ENCODE results near the gene SOCS7.
A peak's percentile ranks its signal among the peaks of the same experiment; 100 is the strongest.

The SOCS7 gene

GRCh38 chr17:38451840-38452529, 100.3 kb downstream of the SOCS7 start:
- Histone ChIP-seq H3K4me1 (ENCODE audit: control insufficient read depth in 2 of 2, insufficient read depth in 1 of 2, low read depth in 1 of 2, low read length in 2 of 2) (peaks cover 60 to 63% of the 10 kb centered on the region in 2 donors), H4K91ac (ENCODE audit: low read depth, low read length, poor library complexity) (peak overlapping the region; percentile 25), H3K9me3 (replicated peaks in 1 of 2; ENCODE audit: control insufficient read depth in 2 of 2, insufficient read depth in 1 of 2, low read depth in 1 of 2, low read length in 2 of 2) (no peaks in the 10 kb centered on the region), H3K36me3 (replicated peaks in 1 of 2; ENCODE audit: control insufficient read depth in 2 of 2, insufficient read depth in 2 of 2, low read length in 2 of 2) (no peaks in the 10 kb centered on the region), H3K23ac (ENCODE audit: low read depth, low read length, poor library complexity) (peak overlapping the region; percentile 46), H3K4me2 (ENCODE audit: insufficient read depth, low read length, poor library complexity, severe bottlenecking) (peak overlapping the region; percentile 47), H2BK12ac (ENCODE audit: low read length) (peak overlapping the region; percentile 86), H3K27me3 (ENCODE audit: control insufficient read depth in 3 of 3, insufficient read depth in 3 of 3, low read depth in 1 of 3, low read length in 3 of 3) (peaks cover 0 to 5% (median 0%) of the 10 kb centered on the region in 3 experiments), H2AK5ac (ENCODE audit: low read depth, low read length) (peak overlapping the region; percentile 82), H3K18ac (ENCODE audit: low read length) (peak overlapping the region; percentile 97), H3K4me3 (ENCODE audit: low read length in 2 of 2) (peak overlapping the region in 1 of 2 donors; percentile 36), H4K8ac (ENCODE audit: low read depth, low read length) (peak overlapping the region; percentile 89), H3K27ac (replicated peaks; ENCODE audit: low read length) (peak overlapping the region; percentile 79), H3K9ac (ENCODE audit: low read depth, low read length, poor library complexity) (no peak overlapping the region), H2BK15ac (ENCODE audit: low read length) (peak overlapping the region; percentile 19), H3K14ac (ENCODE audit: low read length) (peak overlapping the region; percentile 78), H3K4ac (ENCODE audit: low read length) (no peak overlapping the region), H2AFZ (ENCODE audit: low read length) (peak overlapping the region; percentile 88), H3K79me1 (ENCODE audit: low read depth, low read length) (peaks cover 3% of the 10 kb centered on the region), H2BK120ac (ENCODE audit: low read depth, low read length) (peak overlapping the region; percentile 76), H2BK5ac (ENCODE audit: low read length) (peak overlapping the region; percentile 14)
- no peak for DNase-seq (ENCODE audit: low spot score)
- no CpG with 5 or more reads among the region's 18 CpGs for WGBS, 2 donors (ENCODE audit: extremely low coverage in 2 of 2, insufficient read length in 2 of 2, insufficient replicate concordance in 1 of 2)

- WGBS, 2 donors (ENCODE audit: extremely low coverage in 2 of 2, insufficient read length in 2 of 2, insufficient replicate concordance in 1 of 2) = no CpG with 5 or more reads among the region's 6 CpGs
- peak overlapping the region; percentile 19 for H3K4ac ChIP-seq (ENCODE audit: low read length)
- H3K18ac ChIP-seq (ENCODE audit: low read length) = peak overlapping the region; percentile 94
- H3K4me3 ChIP-seq (ENCODE audit: low read length in 2 of 2) = peak overlapping the region in 1 of 2 donors; percentile 74
- peak overlapping the region; percentile 98 for H4K91ac ChIP-seq (ENCODE audit: low read depth, low read length, poor library complexity)
- H2BK5ac ChIP-seq (ENCODE audit: low read length) = peak overlapping the region; percentile 19
- H3K9ac ChIP-seq (ENCODE audit: low read depth, low read length, poor library complexity) = peak overlapping the region; percentile 85
- H3K9me3 ChIP-seq (replicated peaks in 1 of 2; ENCODE audit: control insufficient read depth in 2 of 2, insufficient read depth in 1 of 2, low read depth in 1 of 2, low read length in 2 of 2) = no peaks in the 10 kb centered on the region
- H2AFZ ChIP-seq (ENCODE audit: low read length) = peak overlapping the region; percentile 88
- DNase-seq (ENCODE audit: low spot score) = no peak
- peaks cover 0 to 5% (median 0%) of the 10 kb centered on the region in 3 experiments for H3K27me3 ChIP-seq (ENCODE audit: control insufficient read depth in 3 of 3, insufficient read depth in 3 of 3, low read depth in 1 of 3, low read length in 3 of 3)
- peak overlapping the region; percentile 93 for H2BK12ac ChIP-seq (ENCODE audit: low read length)
- no peak overlapping the region for H3K4me2 ChIP-seq (ENCODE audit: insufficient read depth, low read length, poor library complexity, severe bottlenecking)
- peaks cover 60 to 64% of the 10 kb centered on the region in 2 donors for H3K4me1 ChIP-seq (ENCODE audit: control insufficient read depth in 2 of 2, insufficient read depth in 1 of 2, low read depth in 1 of 2, low read length in 2 of 2)
- H3K36me3 ChIP-seq (replicated peaks in 1 of 2; ENCODE audit: control insufficient read depth in 2 of 2, insufficient read depth in 2 of 2, low read length in 2 of 2) = peaks cover 0 to 2% of the 10 kb centered on the region in 2 donors
- peak overlapping the region; percentile 93 for H2BK120ac ChIP-seq (ENCODE audit: low read depth, low read length)
- H2AK5ac ChIP-seq (ENCODE audit: low read depth, low read length) = peak overlapping the region; percentile 82
- H3K79me1 ChIP-seq (ENCODE audit: low read depth, low read length) = peaks cover 3% of the 10 kb centered on the region
- H3K23ac ChIP-seq (ENCODE audit: low read depth, low read length, poor library complexity) = peak overlapping the region; percentile 8
- H3K27ac ChIP-seq (replicated peaks; ENCODE audit: low read length) = peak overlapping the region; percentile 79
- no peak overlapping the region for H4K8ac ChIP-seq (ENCODE audit: low read depth, low read length)
- H3K14ac ChIP-seq (ENCODE audit: low read length) = no peak overlapping the region
- peak overlapping the region; percentile 19 for H2BK15ac ChIP-seq (ENCODE audit: low read length)
Measured at GRCh38 chr17:38452719-38453118, 101.1 kb downstream of the SOCS7 start.

- peak overlapping the region; percentile 48 for H2BK120ac ChIP-seq (ENCODE audit: low read depth, low read length)
- peak overlapping the region; percentile 20 for H2BK5ac ChIP-seq (ENCODE audit: low read length)
- peak overlapping the region in 1 of 2 donors; percentile 74 for H3K4me3 ChIP-seq (ENCODE audit: low read length in 2 of 2)
- peaks cover 0 to 5% (median 0%) of the 10 kb centered on the region in 3 experiments for H3K27me3 ChIP-seq (ENCODE audit: control insufficient read depth in 3 of 3, insufficient read depth in 3 of 3, low read depth in 1 of 3, low read length in 3 of 3)
- H3K4me2 ChIP-seq (ENCODE audit: insufficient read depth, low read length, poor library complexity, severe bottlenecking) = peak overlapping the region; percentile 64
- peak overlapping the region; percentile 86 for H2AK5ac ChIP-seq (ENCODE audit: low read depth, low read length)
- peak overlapping the region; percentile 39 for H3K9ac ChIP-seq (ENCODE audit: low read depth, low read length, poor library complexity)
- no peak for DNase-seq (ENCODE audit: low spot score)
- peak overlapping the region; percentile 50 for H2AFZ ChIP-seq (ENCODE audit: low read length)
- peak overlapping the region; percentile 73 for H3K18ac ChIP-seq (ENCODE audit: low read length)
- H3K4ac ChIP-seq (ENCODE audit: low read length) = no peak overlapping the region
- peaks cover 0 to 2% of the 10 kb centered on the region in 2 donors for H3K36me3 ChIP-seq (replicated peaks in 1 of 2; ENCODE audit: control insufficient read depth in 2 of 2, insufficient read depth in 2 of 2, low read length in 2 of 2)
- no peaks in the 10 kb centered on the region for H3K9me3 ChIP-seq (replicated peaks in 1 of 2; ENCODE audit: control insufficient read depth in 2 of 2, insufficient read depth in 1 of 2, low read depth in 1 of 2, low read length in 2 of 2)
- H3K4me1 ChIP-seq (ENCODE audit: control insufficient read depth in 2 of 2, insufficient read depth in 1 of 2, low read depth in 1 of 2, low read length in 2 of 2) = peaks cover 67 to 68% of the 10 kb centered on the region in 2 donors
- peak overlapping the region; percentile 62 for H3K23ac ChIP-seq (ENCODE audit: low read depth, low read length, poor library complexity)
- no peak overlapping the region for H4K8ac ChIP-seq (ENCODE audit: low read depth, low read length)
- no CpG with 5 or more reads among the region's 44 CpGs for WGBS, 2 donors (ENCODE audit: extremely low coverage in 2 of 2, insufficient read length in 2 of 2, insufficient replicate concordance in 1 of 2)
- H3K14ac ChIP-seq (ENCODE audit: low read length) = no peak overlapping the region
- peak overlapping the region; percentile 27 for H4K91ac ChIP-seq (ENCODE audit: low read depth, low read length, poor library complexity)
- no peak overlapping the region for H3K27ac ChIP-seq (replicated peaks; ENCODE audit: low read length)
- peak overlapping the region; percentile 5 for H2BK15ac ChIP-seq (ENCODE audit: low read length)
- peak overlapping the region; percentile 59 for H2BK12ac ChIP-seq (ENCODE audit: low read length)
- H3K79me1 ChIP-seq (ENCODE audit: low read depth, low read length) = peaks cover 3% of the 10 kb centered on the region
Measured at GRCh38 chr17:38453951-38454421, 102.3 kb downstream of the SOCS7 start.

DNA sequence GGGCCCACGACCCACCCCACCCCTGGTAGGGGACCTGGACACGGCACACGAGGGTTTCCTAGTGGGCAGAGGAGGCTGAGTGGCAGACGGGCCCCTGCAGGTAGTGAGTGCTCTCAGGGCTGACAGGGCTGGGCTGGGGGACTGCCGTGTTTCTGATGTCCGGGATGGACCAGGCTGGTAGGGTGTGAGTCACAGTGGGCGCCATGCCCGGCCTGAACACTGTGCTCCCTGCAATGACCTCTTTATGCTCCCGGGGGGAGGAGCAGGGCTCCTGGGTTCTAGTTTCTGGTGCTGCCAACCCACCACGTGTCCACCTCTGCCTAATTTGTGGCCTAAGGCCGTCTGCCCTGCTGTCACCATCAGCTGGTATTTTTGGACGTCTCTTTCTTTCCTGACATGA, 102.9 kb downstream of the SOCS7 start:
- Histone ChIP-seq H4K8ac (ENCODE audit: low read depth, low read length) (no peak overlapping the region), H2AFZ (ENCODE audit: low read length) (peak overlapping the region; percentile 50), H3K14ac (ENCODE audit: low read length) (peak overlapping the region; percentile 72), H3K4me2 (ENCODE audit: insufficient read depth, low read length, poor library complexity, severe bottlenecking) (peak overlapping the region; percentile 64), H3K9me3 (replicated peaks in 1 of 2; ENCODE audit: control insufficient read depth in 2 of 2, insufficient read depth in 1 of 2, low read depth in 1 of 2, low read length in 2 of 2) (no peaks in the 10 kb centered on the region), H2BK15ac (ENCODE audit: low read length) (no peak overlapping the region), H2AK5ac (ENCODE audit: low read depth, low read length) (peak overlapping the region; percentile 86), H3K23ac (ENCODE audit: low read depth, low read length, poor library complexity) (peak overlapping the region; percentile 62), H2BK5ac (ENCODE audit: low read length) (peak overlapping the region; percentile 20), H3K9ac (ENCODE audit: low read depth, low read length, poor library complexity) (peak overlapping the region; percentile 32), H3K36me3 (replicated peaks in 1 of 2; ENCODE audit: control insufficient read depth in 2 of 2, insufficient read depth in 2 of 2, low read length in 2 of 2) (peaks cover 0 to 5% of the 10 kb centered on the region in 2 donors), H4K91ac (ENCODE audit: low read depth, low read length, poor library complexity) (peak overlapping the region; percentile 27), H3K4me3 (ENCODE audit: low read length in 2 of 2) (peak overlapping the region in 1 of 2 donors; percentile 74), H3K27ac (replicated peaks; ENCODE audit: low read length) (no peak overlapping the region), H3K27me3 (ENCODE audit: control insufficient read depth in 3 of 3, insufficient read depth in 3 of 3, low read depth in 1 of 3, low read length in 3 of 3) (peaks cover 0 to 5% (median 0%) of the 10 kb centered on the region in 3 experiments), H2BK12ac (ENCODE audit: low read length) (peak overlapping the region; percentile 46), H3K4me1 (ENCODE audit: control insufficient read depth in 2 of 2, insufficient read depth in 1 of 2, low read depth in 1 of 2, low read length in 2 of 2) (peaks cover 69 to 72% of the 10 kb centered on the region in 2 donors), H3K79me1 (ENCODE audit: low read depth, low read length) (peaks cover 3% of the 10 kb centered on the region), H3K18ac (ENCODE audit: low read length) (peak overlapping the region; percentile 73), H2BK120ac (ENCODE audit: low read depth, low read length) (peak overlapping the region; percentile 48), H3K4ac (ENCODE audit: low read length) (no peak overlapping the region)
- no peak for DNase-seq (ENCODE audit: low spot score)
- WGBS, 2 donors (ENCODE audit: extremely low coverage in 2 of 2, insufficient read length in 2 of 2, insufficient replicate concordance in 1 of 2) = no CpG with 5 or more reads among the region's 12 CpGs

Data from neuronal stem cell (in vitro differentiated cells).